Memory B cell (primary cell): ENCODE measurements around the gene GUK1.
"Not testable (repeated sequence)": the region's sequence is repeated elsewhere in the genome, so short reads cannot be mapped to it uniquely, and the experiment has no call there.

ENCODE experiments used
- ATAC-seq: fragments of 150-1000 bp; cut with Tn5 transposase; 2 replicates; pipeline ENCODE4 v1.10.0; 2021; ENCODE audit warnings: low read depth, mild to moderate bottlenecking, moderate library complexity
- DNase-seq, 2 donors: peaks; one replicate each; pipeline ENCODE4 v3.0.0; 2022; ENCODE audit warnings: low spot score in 2 of 2
- H3K27ac Mint-ChIP-seq: one replicate; pipeline ENCODE4 v1.8.0; 2022; ENCODE audit warnings: mild to moderate bottlenecking, moderate library complexity, mixed read lengths
- H3K27me3 Mint-ChIP-seq: one replicate; pipeline ENCODE4 v1.8.0; 2022; ENCODE audit warnings: mixed read lengths
- H3K36me3 Mint-ChIP-seq: one replicate; pipeline ENCODE4 v1.8.0; 2022; ENCODE audit warnings: mild to moderate bottlenecking, mixed read lengths
- H3K4me1 Mint-ChIP-seq: one replicate; pipeline ENCODE4 v1.8.0; 2022; ENCODE audit warnings: mixed read lengths
- H3K4me3 Mint-ChIP-seq: one replicate; pipeline ENCODE4 v1.8.0; 2022; ENCODE audit warnings: mild to moderate bottlenecking, moderate library complexity, mixed read lengths
- H3K9me3 Mint-ChIP-seq: one replicate; pipeline ENCODE4 v1.8.0; 2022; ENCODE audit warnings: mixed read lengths

Gene GUK1

GRCh38 chr1:228182296-228183030, 42.4 kb downstream of the GUK1 start:
- no peak for DNase-seq
- no peak for ATAC-seq
- no peak overlapping the region for H3K4me3 Mint-ChIP-seq
- peaks cover 5% of the 10 kb centered on the region for H3K36me3 Mint-ChIP-seq
- no peak overlapping the region for H3K27ac Mint-ChIP-seq
- no peaks in the 10 kb centered on the region for H3K27me3 Mint-ChIP-seq
- no peaks in the 10 kb centered on the region for H3K9me3 Mint-ChIP-seq
- H3K4me1 Mint-ChIP-seq, result no peaks in the 10 kb centered on the region

GRCh38 chr1:228184152-228184551, 44.1 kb downstream of the GUK1 start:
- ATAC-seq (no peak), DNase-seq (no peak)
- no peaks in the 10 kb centered on the region for H3K4me1 Mint-ChIP-seq
- H3K4me3 Mint-ChIP-seq, result no peak overlapping the region
- H3K9me3 Mint-ChIP-seq, result peaks cover 4% of the 10 kb centered on the region
- H3K36me3 Mint-ChIP-seq, result peaks cover 3% of the 10 kb centered on the region
- no peaks in the 10 kb centered on the region for H3K27me3 Mint-ChIP-seq
- H3K27ac Mint-ChIP-seq, result no peak overlapping the region

- H3K4me3 Mint-ChIP-seq, result no peak overlapping the region
- H3K4me1 Mint-ChIP-seq, result no peaks in the 10 kb centered on the region
- ATAC-seq (no peak), DNase-seq (no peak)
- peaks cover 3% of the 10 kb centered on the region for H3K36me3 Mint-ChIP-seq
- peaks cover 4% of the 10 kb centered on the region for H3K9me3 Mint-ChIP-seq
- no peaks in the 10 kb centered on the region for H3K27me3 Mint-ChIP-seq
- H3K27ac Mint-ChIP-seq, result no peak overlapping the region
Observed at GRCh38 chr1:228185641-228185965, 45.5 kb downstream of the GUK1 start.

GRCh38 chr1:228188249-228188648, 48.2 kb downstream of the GUK1 start:
- H3K4me1 Mint-ChIP-seq, H3K9me3 Mint-ChIP-seq, H3K27ac Mint-ChIP-seq, DNase-seq, H3K4me3 Mint-ChIP-seq, ATAC-seq, H3K36me3 Mint-ChIP-seq, H3K27me3 Mint-ChIP-seq: not testable (repeated sequence)

- Mint-ChIP-seq H3K4me3 (no peak overlapping the region), H3K27me3 (no peaks in the 10 kb centered on the region), H3K9me3 (peaks cover 4% of the 10 kb centered on the region), H3K36me3 (peaks cover 3% of the 10 kb centered on the region), H3K4me1 (peaks cover 3% of the 10 kb centered on the region), H3K27ac (no peak overlapping the region)
- DNase-seq (no peak), ATAC-seq (no peak)
Observed at GRCh38 chr1:228190182-228190581, 50.1 kb downstream of the GUK1 start.

- H3K36me3 Mint-ChIP-seq, result peaks cover 9% of the 10 kb centered on the region
- no peak overlapping the region for H3K27ac Mint-ChIP-seq
- no peaks in the 10 kb centered on the region for H3K27me3 Mint-ChIP-seq
- ATAC-seq (no peak), DNase-seq (no peak)
- peaks cover 4% of the 10 kb centered on the region for H3K9me3 Mint-ChIP-seq
- H3K4me1 Mint-ChIP-seq, result peaks cover 3% of the 10 kb centered on the region
- no peak overlapping the region for H3K4me3 Mint-ChIP-seq
Observed at GRCh38 chr1:228190778-228191177, 50.7 kb downstream of the GUK1 start.

GRCh38 chr1:228194436-228194835, 54.4 kb downstream of the GUK1 start:
- Mint-ChIP-seq H3K27ac (no peak overlapping the region), H3K36me3 (peaks cover 19% of the 10 kb centered on the region), H3K27me3 (no peaks in the 10 kb centered on the region), H3K4me3 (no peak overlapping the region), H3K4me1 (peaks cover 3% of the 10 kb centered on the region), H3K9me3 (peaks cover 6% of the 10 kb centered on the region)
- DNase-seq (no peak), ATAC-seq (no peak)

GRCh38 chr1:228194921-228195812, 55.1 kb downstream of the GUK1 start:
- H3K4me1 Mint-ChIP-seq, result peaks cover 3% of the 10 kb centered on the region
- no peak overlapping the region for H3K4me3 Mint-ChIP-seq
- peaks cover 24% of the 10 kb centered on the region for H3K36me3 Mint-ChIP-seq
- H3K27ac Mint-ChIP-seq, result no peak overlapping the region
- peaks cover 9% of the 10 kb centered on the region for H3K9me3 Mint-ChIP-seq
- no peak for DNase-seq
- ATAC-seq, result no peak
- no peaks in the 10 kb centered on the region for H3K27me3 Mint-ChIP-seq

GRCh38 chr1:228197555-228198147, 57.6 kb downstream of the GUK1 start:
- Mint-ChIP-seq H3K4me1 (no peaks in the 10 kb centered on the region), H3K4me3 (no peak overlapping the region), H3K9me3 (peaks cover 9% of the 10 kb centered on the region), H3K36me3 (peaks cover 32% of the 10 kb centered on the region), H3K27ac (no peak overlapping the region), H3K27me3 (no peaks in the 10 kb centered on the region)
- DNase-seq, result no peak
- ATAC-seq, result no peak
